HL-60/S4 (cell line): ENCODE data around the gene SENP8.

Experiments
- in situ Hi-C: fragments of 300-500 bp; cut with MboI; formaldehyde crosslinking; loops from 2 replicates; pipeline ENCODE4 v1.14.3; 2022; ENCODE audit warnings: low sequenced_read_pairs

The SENP8 gene

DNA sequence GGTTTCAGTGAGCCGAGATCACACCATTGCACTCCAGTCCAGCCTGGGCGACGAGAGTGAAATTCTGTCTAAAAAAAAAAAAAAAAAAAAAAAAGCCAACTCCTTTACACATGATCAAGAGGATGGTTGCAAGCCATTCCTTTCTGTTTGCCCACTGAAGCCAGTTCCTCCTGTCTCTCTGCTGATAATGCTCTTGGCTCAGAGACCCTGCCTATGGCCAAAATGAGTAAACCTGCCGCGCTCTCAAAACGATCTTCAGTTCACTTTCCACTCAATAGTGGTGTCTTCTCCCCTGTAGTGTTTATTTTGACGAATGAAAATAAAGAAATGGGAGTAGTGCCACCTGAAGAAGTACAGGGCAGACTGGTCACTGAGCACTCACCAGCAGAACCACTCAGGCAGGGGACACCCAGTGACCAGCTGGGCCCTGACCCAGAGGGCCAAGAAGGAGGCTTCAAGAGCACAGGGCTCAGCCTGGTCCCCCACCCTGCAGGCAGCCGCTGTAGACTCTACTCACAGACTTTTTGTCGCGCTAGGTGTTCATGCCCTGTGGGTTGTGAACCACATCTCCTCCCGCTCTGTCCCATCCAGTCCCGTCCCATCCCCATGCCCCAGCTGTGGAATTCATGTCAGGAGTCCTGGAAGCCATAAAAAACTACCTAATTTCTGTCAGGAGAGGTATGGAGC lies 55.8 kb downstream of the SENP8 start:
- in situ Hi-C loops: no loop called here

DNA sequence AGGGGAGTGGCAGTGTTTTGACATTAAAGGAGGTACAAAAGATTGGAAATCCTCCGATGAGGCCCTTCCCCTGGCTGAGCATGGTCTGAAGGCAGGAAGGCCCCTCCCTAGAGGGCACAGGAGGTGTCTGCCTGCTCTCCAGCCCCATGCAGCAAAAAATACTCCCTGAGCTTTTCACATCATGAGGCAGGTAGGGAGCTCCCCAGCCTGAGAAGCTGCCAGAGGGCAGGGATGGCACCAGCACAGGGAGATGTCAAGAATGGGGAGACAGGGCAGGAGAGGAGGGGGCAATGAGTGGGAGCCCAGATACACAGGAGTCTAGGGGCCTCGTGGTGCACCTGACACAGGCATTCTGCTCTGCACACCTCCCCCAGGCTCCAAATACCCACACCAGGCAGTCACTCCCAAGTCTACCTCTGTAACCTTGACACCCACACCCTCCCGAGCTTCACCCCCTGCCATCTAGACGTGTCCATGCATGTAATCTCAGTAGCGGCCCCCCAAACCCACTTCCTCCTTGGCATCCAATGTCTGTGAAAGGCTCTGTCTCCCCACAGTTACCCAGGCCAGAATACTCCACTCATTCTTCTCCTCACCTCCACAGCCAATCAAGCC lies 56.5 kb downstream of the SENP8 start:
- in situ Hi-C loops: no loop called here

DNA sequence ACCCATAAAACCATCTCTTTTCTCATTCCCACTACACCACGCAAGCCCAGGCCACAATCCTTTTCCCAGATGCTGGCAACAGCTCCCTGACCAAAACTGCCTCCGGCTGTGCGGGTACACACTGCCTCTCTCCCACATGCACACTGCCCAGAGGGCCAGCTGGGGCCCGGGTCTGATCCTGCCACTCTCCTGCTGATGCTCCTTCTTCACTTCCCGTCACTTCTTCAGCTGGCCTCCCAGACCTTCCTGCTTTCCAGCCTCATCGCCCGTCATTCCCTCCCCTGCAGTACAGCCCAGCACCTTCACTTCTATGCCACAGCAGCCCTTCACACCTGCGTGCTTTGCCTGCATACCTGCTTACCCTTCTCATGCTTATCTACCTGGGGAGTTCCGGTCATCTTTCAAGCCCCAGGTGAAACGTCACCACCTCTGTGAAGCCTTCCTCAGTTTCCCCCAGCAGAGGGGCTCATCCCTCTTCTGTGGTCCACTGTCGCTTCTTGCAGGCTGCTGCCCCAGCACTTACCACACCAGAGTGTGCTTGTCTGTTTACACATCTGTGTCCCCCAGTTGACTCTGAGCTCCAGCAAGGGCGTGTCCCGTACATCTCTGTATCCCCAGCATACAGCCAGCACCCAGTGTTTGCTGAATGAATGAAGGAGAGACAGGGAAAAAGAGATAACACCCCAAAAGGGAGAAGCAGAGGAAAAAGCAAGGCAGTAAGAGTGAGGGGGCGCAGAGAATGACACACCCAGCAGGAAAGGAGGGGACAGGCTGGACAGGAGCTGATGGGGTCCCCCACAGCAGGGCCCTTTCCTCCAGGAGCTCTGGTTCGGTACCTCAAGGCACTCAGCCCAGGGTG lies 57.2 kb downstream of the SENP8 start:
- in situ Hi-C loops: no loop called here

DNA sequence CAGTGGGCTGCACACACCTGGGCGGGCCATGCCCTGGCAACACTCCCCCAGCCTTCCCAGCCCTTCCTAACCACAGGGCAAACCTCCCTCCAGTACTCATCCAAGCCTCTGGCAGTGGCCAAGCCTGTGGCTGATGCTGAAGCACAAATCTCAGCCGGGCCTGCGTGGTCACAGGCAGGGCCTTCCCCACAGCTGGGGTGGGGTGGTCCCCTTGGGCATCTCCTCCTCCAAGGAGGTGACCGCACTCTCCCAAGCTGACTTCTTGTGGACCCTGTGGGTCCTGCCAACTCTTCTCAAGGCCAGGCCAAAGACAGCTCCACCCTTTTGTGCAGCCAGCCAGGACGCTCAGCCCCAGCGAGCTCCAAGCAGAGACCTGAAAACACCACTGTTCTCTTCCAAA lies 58.0 kb downstream of the SENP8 start:
- in situ Hi-C loops: no loop called here

DNA sequence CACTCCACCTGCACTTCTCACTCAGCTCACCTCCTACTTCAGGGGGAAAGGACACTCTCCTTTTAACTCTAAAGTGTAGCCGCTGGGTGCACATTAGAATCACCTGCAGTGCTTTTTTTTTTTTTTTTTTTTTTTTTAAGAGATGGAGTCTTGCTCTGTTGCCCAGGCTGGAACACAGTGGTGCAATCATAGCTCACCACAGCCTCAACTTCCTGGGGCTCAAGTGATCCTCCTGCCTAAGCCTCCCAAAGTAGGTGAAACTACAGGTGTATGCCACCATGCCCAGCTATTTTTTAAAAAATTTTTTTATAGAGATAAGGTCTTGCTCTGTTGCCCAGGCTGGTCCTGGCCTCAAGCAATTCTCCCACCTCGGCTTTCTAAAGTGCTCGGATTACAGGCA lies 58.5 kb downstream of the SENP8 start:
- in situ Hi-C loops: no loop called here

DNA sequence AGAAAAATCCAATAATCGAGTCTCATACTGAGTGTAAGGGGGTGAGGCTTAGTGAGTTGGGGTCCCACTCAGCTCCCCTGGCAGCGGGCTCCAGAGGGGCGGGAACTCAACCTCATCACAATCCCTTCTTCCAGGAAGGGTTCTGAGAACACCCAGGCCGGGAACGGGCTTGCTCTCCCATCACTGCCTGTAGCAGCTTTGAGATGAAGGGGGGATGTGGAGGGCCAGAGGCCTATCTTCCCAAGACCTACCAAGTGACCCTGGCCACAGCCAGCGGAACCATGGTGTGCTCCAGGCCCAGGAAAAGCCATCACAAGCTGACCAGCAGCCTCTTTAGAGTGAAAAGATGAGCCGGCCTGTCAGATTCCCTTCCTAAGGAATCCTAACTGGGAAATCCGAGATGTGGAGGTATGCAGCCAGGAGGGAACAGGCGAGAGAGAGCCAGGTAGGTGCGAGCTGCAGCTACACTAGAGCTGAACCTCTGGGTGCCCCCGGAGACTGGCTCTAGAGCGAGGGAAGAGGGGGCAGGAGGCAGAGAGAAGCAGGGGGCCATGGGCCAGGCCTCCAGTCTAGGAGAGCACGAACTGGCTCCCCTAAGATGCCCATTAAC lies 60.9 kb downstream of the SENP8 start:
- in situ Hi-C loops: no loop called here

DNA sequence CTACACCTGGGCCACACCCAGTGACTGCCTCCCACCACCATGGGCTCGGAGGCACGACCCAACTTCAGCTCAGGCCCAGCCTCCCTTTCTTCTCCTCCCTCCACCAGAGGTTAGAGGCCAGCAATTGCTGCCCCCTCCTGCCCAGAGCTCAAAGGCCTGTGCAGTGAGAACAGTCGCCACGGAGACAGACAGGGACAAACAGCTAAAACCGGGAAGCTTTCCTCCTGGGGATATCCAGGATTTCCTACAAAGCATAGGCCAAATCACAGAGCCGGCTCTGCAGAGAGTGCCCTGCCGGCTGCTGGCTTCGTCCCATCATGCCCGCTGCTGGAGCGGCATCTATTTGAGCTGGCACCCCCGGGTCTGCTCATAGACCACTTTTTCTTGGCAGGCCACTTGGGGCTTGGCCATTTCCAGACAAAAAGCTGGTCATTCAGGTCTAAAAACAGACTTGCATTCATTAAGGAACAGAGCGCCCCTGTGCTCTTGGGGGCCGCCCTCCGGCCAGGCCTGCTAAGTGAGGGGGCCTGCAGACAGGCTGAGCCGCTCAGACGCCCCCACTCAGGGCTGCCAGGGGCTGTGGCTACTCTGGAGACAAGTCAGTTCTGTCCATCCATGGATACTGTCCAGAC lies 61.9 kb downstream of the SENP8 start:
- in situ Hi-C loops: no loop called here

DNA sequence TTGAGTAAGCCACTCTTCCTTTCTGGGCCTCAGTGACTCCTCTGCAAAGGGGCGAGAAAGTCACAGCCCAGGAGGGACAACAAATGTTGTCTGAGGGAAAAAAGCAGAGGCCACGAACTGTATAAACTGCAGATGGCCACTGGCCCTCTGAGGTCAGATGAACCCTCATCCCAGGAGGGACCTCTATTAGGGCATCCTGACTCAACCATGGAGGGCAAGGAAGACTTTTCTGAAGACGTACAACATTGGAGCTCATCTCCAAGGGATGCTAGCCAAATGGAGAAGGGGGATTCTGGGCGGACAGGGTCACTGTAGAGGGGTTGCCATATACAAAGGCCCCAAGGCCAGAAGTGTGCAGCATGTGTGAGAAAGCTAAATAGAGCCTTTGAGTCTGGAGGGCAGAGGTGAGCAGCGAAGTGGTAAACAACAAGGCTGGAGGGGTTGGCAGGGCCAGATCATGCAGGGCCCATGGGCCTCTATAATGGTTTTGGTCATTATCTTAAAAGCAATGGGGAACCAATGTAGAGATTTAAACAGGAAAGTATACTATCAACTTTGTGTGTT lies 62.6 kb downstream of the SENP8 start:
- in situ Hi-C loops: no loop called here

DNA sequence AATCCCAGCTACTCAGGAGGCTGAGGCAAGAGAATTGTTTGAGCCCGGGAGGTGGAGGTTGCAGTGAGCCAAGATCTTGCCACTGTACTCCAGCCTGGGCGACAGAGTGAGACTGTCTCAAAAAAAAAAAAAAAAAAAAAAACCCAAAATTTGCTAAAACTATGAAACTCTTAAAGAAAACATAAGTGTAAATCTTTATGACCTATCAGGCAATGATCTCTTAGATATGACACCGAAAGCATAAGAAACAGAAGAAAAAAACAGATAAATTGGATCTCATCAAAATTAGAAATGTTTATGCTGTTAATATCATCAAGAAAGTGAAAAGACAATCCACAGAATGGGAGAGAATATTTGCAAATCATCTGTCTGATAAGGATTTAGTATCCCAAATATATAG lies 64.0 kb downstream of the SENP8 start:
- in situ Hi-C loops: no loop called here

DNA sequence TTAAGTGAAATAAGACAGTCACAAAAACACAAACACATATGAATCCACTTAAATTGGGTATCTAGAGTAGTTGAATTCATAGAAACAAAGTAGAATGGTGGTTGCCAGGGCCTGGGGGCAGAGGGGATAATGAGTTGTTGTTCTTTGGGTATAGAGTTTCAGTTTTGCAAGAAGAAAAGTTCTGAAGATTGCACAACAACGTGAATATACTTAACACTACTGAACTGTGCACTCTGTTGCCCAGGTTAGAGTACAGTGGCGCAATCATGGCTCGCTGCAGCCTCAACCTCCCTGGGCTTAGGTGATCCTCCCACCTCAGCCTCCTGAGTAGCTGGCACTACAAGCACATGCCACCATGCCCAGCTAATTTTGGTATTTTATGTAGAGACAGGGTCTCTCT lies 64.5 kb downstream of the SENP8 start:
- in situ Hi-C loops: no loop called here

DNA sequence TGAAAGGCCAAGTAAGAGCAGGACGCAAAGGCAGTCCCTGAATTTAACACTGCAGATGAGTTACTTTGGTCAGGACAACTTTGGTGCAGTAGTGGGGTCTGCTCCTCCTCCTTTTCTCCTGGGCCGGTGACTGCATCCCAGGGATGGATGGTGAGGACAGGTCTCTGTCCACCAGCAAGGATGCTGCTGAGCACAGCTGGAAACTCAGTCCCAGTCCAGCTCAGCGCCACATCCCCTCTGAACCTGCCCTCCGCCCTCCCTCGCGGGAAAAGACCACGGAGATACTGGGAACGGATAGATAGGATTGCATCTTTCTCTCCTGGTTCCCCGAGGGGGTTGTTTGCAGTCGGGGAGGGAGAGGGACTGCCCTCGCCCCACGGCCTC lies 65.6 kb downstream of the SENP8 start:
- in situ Hi-C loops: no loop called here

DNA sequence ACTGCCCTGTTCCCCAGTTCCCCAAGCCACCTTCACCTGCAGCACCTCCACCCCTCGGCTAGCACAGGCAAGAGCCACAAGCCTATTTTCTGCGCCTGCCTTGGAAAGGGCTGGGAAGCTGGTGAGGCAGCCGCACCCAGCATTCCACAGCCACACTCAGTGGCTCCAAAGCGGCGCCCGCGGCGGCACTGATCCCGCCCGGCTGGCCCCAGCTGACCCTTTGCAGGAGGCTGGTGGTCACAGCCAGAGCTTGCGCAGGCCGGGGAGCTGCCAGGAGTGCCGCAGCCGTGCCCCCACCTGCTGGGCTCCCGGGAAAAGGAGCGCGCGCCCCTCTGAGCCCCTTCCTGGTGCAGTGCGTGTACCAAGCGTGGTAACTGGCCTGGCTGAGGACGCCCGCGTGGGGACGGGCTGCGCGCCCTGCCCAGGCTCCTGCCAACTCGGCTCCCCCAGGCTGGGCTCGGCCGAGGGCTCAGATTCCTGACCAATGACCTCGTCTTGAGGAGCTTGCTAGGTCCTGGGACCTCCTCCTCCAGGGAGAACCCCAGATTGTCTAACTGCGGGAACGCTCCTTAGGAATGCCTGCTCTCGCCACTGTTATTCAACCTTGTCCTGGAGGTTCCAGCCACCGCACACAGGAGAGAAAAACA lies 66.1 kb downstream of the SENP8 start:
- in situ Hi-C loops: no loop called here

DNA sequence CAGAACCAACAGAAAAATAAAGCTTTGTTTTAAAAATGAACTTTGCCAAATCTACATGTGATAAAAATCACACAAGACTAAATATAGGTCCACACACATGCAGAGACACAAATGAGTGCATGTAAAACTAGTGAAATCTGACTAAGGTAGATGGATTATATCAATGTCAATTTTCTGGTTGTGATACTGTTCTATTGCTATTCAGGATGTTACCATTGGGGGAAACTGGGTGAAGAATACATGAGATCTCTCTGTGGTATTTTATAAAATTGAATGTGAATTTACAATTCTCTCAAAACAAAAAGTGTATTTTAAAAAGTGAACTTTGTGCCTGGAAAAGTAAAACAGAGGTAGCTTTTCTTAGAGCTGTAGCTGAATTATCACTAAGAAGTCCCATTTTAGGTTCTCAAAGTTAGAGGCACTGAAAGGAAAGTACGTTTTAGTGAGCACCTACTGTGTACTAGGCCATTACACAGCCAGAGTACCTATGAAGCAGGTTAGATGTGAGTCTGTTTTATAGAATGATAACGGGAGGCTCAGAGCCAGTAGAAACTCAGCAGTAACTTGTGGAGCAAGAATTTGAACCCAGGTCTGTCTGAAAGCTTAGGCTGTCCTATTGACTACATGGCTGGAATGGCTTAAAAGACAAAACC lies 71.2 kb downstream of the SENP8 start:
- in situ Hi-C loops: no loop called here

DNA sequence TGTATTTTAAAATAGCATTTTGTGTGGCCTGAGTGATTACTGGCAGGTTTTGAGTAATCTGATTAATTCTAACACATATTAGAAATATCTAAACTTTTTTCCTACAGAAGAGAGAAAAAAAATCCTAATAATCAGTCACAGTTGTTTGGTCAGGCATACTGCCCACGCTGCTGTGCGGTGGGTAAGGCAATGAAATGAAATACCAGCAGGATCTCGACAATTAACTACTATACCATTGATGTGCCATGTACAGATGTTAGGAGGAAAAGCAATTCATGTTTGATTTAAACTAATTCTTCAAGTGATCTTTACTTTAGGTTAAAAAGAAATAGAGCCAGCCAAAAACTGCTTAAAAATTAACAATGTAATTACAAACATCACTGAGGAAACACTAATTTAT lies 74.2 kb downstream of the SENP8 start:
- in situ Hi-C loops: no loop called here
